ENCODE measurements around the gene EEF1AKMT3.

EEF1AKMT3 gene

GRCh38 chr12:57735952-57736740, 36.3 kb upstream of the EEF1AKMT3 start:
- no peak for DNase-seq

GRCh38 chr12:57736741-57737466, 35.5 kb upstream of the EEF1AKMT3 start:
- DNase-seq, result no peak

GRCh38 chr12:57737467-57738460, 34.6 kb upstream of the EEF1AKMT3 start:
- no peak for DNase-seq

- DNase-seq, result no peak
Measured at GRCh38 chr12:57738661-57739237, 33.7 kb upstream of the EEF1AKMT3 start, which contains the start of gene AGAP2. Gene AGAP2, minus strand, starts transcription at chr12:57738742. Its CDS starts 496 bp downstream, at chr12:57738246.

- no peak for DNase-seq
Measured at GRCh38 chr12:57739387-57739786, 33.0 kb upstream of the EEF1AKMT3 start.

DNA sequence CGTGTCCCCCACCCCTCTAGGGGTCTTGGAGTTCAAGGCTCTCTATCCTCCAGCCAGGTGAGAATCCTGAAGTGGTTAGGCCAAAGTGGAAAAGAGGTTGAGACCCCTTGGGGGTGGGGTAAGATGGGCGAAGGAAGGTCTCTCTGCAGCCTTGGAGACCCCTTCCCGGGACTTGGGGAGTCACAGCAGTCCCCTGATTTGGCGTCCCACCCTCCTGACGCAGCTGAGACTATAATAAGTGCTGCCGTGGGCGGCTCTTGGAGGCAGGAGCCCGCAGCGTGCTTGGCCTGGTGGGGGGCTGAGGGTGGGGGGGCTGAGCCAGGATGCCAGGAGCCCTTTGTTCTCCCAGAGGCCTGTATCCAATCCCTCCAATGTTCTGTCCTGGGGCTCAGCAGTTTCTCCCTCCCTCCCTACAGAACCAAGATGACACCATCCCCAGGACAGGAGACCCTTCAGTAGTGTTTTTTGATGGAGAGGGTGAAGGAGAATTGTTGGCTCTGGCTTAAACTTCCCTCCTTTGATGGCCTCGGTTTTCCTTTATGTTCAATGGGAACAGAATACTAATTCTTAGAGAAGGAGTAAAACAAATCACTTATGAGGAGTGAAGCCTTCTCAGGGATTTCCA, 32.4 kb upstream of the EEF1AKMT3 start:
- no peak for DNase-seq

DNA sequence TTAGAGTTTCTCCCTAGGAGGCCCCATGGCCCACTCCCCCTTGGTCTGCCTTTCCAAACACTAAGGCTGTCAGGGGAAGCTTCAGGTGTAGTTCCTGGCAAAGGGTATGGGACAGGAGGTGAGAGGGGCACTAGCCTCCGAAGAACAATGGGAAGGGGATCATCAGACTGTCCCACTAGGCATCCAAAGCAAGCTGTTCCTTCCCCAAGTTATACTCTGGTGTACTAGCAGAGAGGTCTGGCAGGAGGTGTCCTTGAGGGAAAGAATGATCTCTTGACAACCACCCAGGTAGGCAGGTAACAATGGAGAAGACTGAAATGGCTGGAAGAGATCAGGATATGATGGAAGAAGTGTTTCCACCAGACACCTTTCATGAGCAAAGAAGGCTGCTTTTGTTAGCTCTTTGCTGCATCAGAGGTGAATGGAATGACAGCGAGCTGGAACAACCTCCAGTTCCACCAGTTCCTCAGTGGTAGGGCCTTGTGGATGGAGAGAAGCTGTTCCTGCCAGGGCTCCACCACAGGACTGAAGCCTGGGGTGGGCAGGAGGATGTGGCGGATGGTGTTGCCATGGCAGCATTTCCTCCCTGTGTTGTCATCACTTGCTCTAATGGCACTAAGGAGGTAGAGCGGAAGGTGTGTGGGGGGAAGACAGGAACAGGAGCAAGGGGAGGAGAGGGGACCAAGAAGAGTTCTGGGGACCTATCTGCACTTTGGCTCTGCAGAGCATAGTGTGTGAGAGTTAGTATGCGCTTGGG, 31.6 kb upstream of the EEF1AKMT3 start:
- DNase-seq, result peak in 1 of 3 donors; percentile 30

GRCh38 chr12:57741413-57741789, 31.0 kb upstream of the EEF1AKMT3 start:
- DNase-seq, result no peak

DNA sequence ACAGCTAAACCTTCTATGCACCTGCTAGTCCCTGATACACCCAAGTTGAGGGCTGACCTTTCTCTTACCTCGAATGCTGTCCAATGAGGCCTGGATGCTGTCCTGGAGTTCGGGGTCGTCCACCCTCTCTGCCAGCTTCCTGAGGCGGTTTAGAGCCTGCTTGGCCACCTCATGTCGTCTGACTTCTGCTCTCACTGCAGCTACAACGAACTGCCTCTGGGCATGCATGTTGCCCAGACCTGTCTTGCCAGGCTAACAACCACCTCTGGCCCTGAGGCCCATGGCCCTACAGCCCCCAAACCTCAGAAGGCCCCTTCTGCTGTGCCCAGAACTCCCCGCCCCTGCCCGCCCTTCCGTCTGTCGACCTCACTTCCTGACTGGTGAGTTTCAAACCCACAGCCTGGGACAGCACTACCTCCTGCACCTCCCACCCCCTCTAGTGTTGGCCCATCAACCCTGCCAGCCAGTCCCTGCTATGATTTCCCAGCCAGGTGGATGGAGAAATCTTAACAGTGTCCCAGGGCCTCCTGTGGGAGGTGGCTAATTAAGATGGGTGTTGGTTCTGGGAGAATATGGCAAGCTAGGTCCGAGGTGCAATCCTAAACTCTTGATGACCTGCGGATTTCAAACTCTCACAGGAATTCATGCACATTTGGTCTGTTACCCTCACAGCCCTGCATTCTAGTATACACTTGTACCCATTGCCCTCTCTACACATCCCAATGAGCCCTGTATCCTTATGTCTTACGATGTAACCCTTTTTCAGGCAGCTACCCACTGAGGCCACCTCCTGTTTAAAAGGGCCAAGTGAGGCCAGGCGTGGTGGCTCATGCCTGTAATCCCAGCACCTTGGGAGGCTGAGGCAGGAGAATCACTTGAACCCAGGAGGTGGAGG, 30.3 kb upstream of the EEF1AKMT3 start:
- DNase-seq, result peak; percentile 44 to 69 (median 50)

GRCh38 chr12:57743769-57744168, 28.6 kb upstream of the EEF1AKMT3 start:
- no peak for DNase-seq

GRCh38 chr12:57744194-57744776, 28.1 kb upstream of the EEF1AKMT3 start:
- peak; percentile 91 to 93 (median 93) for DNase-seq

GRCh38 chr12:57744777-57745484, 27.5 kb upstream of the EEF1AKMT3 start, which contains the start of gene TSPAN31:
Gene TSPAN31, plus strand, starts transcription at chr12:57745039. Its CDS starts 116 bp downstream, at chr12:57745155.
- DNase-seq, result peak; percentile 98 to 99 (median 99)

GRCh38 chr12:57745485-57745881, 26.9 kb upstream of the EEF1AKMT3 start:
- DNase-seq, result peak; percentile 57 to 67 (median 57)

GRCh38 chr12:57746025-57746424, 26.4 kb upstream of the EEF1AKMT3 start:
- no peak for DNase-seq

DNA sequence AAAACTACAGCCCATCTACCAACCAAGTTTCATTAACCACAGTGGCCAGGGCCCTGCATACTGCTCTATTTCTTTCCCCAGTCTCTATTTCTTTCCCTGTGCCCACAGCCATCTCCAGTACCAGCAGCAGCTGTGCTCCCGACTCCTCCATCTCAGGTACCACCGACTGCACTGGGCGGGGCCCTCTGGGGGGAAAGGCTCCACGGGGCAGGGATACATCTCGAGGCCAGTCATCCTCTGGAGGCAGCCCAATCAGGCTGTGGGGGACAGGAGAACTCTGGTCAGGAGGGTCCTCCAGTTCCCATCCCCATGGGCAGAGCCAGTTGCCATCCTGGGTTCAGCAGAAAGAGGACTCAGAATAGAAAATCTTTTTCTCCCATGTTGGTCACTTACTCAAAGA, 23.4 kb upstream of the EEF1AKMT3 start:
- DNase-seq, result no peak

DNA sequence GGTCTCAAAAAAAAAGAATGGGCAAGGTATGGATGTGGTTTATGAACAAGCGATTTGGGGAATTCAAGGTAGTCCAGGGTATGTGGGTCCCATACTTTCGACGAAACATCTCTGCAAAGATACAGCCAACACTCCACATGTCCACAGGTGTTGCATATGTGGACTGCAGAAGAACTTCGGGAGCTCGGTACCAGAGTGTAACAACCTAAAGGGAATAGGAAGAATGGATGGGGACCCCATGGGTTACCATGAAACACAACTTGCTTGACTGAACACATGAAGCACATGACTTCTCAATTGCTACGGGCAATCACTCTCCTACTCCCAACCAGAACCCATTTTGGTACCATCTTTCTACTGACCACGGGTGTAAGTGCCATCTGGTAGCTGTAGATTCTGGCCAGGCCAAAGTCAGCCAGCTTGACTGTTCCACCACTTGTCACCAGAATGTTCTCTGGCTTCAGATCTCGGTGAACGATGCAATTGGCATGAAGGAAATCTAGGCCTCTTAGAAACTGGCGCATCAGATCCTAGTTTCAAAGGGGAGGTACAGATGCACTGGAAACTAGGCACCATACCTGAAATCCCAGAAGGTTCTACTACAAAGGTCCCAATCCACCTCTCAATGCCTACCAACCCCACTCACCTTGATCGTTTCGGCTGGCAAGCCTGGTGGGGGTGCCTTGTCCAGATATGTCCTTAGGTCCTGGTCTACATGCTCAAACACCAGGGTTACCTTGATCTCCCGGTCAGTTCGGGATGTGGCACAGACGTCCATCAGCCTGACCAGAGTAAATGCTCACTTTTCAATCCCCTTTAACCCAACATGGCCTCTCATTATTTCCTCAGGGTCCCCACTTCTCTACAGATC, 21.6 kb upstream of the EEF1AKMT3 start:
- DNase-seq, result no peak

GRCh38 chr12:57751432-57751787, 21.0 kb upstream of the EEF1AKMT3 start:
- no peak for DNase-seq
